BE2C (cell line): ENCODE results near the gene HCFC1.

Source experiments
- DNase-seq: peaks from one replicate; pipeline ENCODE4 v3.0.0-alpha.2; 2020
- H3K27me3 ChIP-seq: fragments of 250-450 bp; sonication (Bioruptor Pico); 2 replicates; pipeline ENCODE4 v1.5.1; 2020; ENCODE audit warnings: mild to moderate bottlenecking
- H3K36me3 ChIP-seq: fragments of 250-450 bp; sonication (Bioruptor Pico); 2 replicates; pipeline ENCODE4 v1.5.1; 2020; ENCODE audit warnings: mild to moderate bottlenecking
- H3K4me1 ChIP-seq: fragments of 250-450 bp; sonication (Bioruptor Pico); 2 replicates; pipeline ENCODE4 v1.5.1; 2020
- H3K4me3 ChIP-seq: 2 replicates; pipeline ENCODE4 v1.5.1; 2011; ENCODE audit warnings: low read depth, low read length
- H3K9me3 ChIP-seq: fragments of 250-450 bp; sonication (Bioruptor Pico); 2 replicates; pipeline ENCODE4 v1.5.1; 2020
- TF ChIP-seq, protein P1 (sequence below): IDR thresholded peaks from 2 replicates; pipeline ENCODE4 v1.5.1; 2012; ENCODE audit warnings: mild to moderate bottlenecking, low read depth, low read length

The HCFC1 gene

DNA sequence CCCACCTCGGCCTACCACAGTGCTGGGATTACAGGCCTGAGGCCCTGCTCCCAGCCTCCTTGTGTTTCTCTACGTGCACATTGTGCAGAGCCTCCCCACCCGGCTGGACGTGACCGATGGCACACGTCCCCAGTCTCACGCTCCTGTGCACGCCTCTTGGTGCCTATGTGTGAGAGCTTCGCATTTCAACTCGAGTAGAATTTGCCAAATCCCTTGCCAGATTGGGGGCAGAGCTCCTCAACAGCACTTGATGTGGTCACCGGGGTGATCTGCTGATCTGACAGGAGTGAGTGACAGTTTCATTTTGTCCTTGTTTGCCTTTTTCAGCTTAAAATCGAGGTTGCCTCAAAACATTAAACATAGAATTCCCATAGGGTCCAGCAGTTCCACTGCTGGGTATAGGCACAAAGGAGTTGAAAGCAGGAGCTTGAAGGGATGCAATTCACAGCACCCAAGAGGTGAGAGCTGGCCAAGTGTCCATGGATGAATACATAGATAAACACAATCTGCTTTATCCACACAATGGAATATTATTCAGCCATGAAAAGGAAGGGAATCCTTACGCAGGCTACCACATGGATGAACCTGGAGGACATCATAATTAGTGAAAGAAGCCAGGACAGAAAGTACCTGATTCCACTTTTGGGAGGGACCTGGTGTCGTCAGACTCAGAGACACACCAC, 18.5 kb upstream of the HCFC1 start:
- TF ChIP-seq, protein P1, sequence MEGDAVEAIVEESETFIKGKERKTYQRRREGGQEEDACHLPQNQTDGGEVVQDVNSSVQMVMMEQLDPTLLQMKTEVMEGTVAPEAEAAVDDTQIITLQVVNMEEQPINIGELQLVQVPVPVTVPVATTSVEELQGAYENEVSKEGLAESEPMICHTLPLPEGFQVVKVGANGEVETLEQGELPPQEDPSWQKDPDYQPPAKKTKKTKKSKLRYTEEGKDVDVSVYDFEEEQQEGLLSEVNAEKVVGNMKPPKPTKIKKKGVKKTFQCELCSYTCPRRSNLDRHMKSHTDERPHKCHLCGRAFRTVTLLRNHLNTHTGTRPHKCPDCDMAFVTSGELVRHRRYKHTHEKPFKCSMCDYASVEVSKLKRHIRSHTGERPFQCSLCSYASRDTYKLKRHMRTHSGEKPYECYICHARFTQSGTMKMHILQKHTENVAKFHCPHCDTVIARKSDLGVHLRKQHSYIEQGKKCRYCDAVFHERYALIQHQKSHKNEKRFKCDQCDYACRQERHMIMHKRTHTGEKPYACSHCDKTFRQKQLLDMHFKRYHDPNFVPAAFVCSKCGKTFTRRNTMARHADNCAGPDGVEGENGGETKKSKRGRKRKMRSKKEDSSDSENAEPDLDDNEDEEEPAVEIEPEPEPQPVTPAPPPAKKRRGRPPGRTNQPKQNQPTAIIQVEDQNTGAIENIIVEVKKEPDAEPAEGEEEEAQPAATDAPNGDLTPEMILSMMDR, result no peak
- Histone ChIP-seq H3K4me3 (no peak overlapping the region), H3K36me3 (no peaks in the 10 kb centered on the region), H3K27me3 (no peaks in the 10 kb centered on the region), H3K4me1 (no peaks in the 10 kb centered on the region), H3K9me3 (no peaks in the 10 kb centered on the region)
- no peak for DNase-seq

DNA sequence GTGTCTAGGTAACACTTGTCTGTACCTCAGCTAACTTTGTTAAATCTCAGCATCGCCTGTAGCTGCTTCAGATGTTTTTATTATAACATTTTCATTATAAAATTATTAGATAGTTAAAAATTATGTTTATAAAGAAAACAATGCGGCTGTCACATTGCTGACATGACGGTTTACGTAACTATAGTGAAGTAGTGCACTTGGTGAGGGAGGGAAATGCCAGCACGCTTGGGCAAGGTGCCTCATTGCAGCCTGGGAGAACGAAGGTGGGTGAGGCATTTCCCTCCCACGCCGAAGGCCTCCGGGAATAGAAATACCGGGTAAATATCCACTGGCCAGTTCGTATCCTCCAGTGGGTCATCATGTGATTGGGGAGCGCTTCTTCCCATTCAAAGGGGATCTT, 16.9 kb upstream of the HCFC1 start:
- Histone ChIP-seq H3K4me1 (no peaks in the 10 kb centered on the region), H3K4me3 (no peak overlapping the region), H3K9me3 (no peaks in the 10 kb centered on the region), H3K36me3 (no peaks in the 10 kb centered on the region), H3K27me3 (no peaks in the 10 kb centered on the region)
- DNase-seq, result no peak
- TF ChIP-seq, protein P1, result no peak

DNA sequence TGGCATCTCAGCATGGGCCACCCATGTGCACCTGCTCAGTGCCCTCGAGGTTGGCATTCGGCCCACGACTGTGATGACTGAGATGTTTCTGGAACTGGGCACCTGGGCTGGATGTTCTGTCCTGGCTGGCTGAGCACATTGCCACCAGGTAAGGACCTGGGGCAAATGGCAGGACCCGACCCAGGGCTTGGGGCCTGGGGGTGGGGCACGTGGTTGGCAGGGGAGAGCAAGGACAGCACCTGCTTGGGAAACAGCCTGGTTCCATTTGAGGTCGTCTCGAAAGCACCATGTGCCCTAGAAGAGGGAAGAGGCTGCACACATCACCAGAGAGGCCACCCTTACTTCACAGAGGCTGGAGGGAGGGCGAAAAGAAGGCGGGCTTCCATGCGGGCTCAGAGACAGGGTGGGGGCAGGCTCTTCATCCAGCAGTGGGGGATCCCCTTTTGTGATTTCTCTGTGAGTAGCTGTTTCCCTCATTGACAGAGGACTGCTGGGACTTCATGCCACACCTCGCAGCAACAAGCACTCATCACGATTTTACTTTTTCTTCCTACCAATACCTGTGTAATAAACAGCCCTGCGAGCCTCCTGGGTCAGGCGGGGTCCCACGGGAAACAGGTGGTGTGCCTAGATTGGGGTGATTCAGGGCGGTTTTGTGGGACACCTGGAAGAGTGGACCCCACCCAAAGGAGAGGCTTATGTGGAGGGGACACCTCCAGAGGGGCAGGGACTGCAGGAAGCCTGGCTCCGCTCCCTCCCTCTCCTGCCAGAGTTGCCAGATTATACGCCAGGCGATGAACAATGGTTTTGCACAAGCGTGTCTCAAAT, 12.9 kb upstream of the HCFC1 start:
- Histone ChIP-seq H3K27me3 (no peaks in the 10 kb centered on the region), H3K4me1 (no peaks in the 10 kb centered on the region), H3K4me3 (no peak overlapping the region), H3K9me3 (no peaks in the 10 kb centered on the region), H3K36me3 (no peaks in the 10 kb centered on the region)
- TF ChIP-seq, protein P1, result no peak
- no peak for DNase-seq

DNA sequence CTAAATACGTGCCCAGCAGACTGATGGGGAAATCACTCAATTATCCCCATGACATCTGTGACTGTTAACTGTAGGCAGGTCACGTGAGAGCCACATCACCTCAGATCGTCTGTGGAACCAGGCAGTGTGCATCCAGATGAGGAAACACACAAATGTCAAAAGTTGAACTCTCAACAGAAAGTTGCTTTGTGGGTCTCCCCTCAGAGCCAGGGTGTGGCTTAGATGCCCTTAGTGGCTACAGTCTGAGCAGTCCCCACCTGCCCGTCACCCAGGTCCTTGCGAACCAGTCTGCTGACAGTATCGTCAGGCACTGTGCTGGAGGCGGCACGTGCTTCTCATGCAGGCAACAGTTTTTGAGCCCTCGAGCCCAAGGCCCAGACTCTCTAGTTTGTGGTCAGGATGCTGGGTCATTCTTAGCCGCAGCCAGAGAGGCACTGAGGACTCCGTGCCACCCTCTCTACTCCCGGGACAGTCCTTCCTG, 11.7 kb upstream of the HCFC1 start:
- TF ChIP-seq, protein P1, result no peak
- Histone ChIP-seq H3K27me3 (no peaks in the 10 kb centered on the region), H3K36me3 (no peaks in the 10 kb centered on the region), H3K4me1 (no peaks in the 10 kb centered on the region), H3K4me3 (no peak overlapping the region), H3K9me3 (no peaks in the 10 kb centered on the region)
- DNase-seq, result no peak

DNA sequence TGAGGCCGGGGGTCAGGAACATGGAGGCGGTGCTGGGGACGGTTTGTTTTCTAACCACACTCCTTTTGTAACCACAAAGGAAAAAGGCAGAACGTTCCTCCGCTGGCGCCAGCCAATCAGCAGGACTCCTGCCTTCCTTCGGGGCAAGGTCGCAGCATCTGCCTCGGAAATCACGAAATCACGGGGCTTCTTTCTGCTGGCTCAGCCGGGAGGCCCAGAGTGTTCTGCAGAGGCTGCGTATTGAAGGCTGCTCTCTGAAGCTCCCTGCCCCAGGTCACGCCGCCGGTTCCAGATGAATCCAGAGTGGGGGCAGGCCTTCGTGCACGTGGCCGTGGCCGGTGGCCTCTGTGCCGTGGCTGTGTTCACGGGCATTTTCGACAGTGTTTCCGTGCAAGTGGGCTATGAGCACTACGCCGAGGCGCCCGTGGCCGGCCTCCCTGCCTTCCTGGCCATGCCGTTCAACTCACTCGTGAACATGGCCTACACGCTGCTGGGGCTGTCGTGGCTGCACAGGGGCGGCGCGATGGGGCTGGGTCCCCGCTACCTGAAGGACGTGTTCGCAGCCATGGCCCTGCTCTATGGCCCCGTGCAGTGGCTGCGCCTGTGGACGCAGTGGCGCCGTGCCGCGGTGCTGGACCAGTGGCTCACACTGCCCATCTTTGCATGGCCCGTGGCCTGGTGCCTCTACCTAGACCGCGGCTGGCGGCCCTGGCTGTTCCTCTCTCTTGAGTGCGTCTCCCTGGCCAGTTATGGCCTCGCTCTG, 10.3 kb upstream of the HCFC1 start:
- DNase-seq, result no peak
- Histone ChIP-seq H3K4me3 (no peak overlapping the region), H3K9me3 (no peaks in the 10 kb centered on the region), H3K27me3 (no peaks in the 10 kb centered on the region), H3K4me1 (no peaks in the 10 kb centered on the region), H3K36me3 (no peaks in the 10 kb centered on the region)
- TF ChIP-seq, protein P1, result no peak
